Astrocyte of the spinal cord (primary cell): Measurements from ENCODE around the gene IGF2BP3.

Experiments
- DNase-seq: peaks from one replicate; pipeline ENCODE4 v3.0.0; 2011; ENCODE audit warnings: low read depth, low spot score
- H3K4me3 ChIP-seq: 2 replicates; pipeline ENCODE4 v1.5.1; 2011; ENCODE audit warnings: low read depth, mild to moderate bottlenecking, low read length, moderate library complexity
- CTCF ChIP-seq: IDR thresholded peaks from 2 replicates; pipeline ENCODE4 v1.5.1; 2012; ENCODE audit warnings: low read depth, mild to moderate bottlenecking, low read length, inconsistent platforms
- in situ Hi-C: cut with HindIII; loops from 2 replicates; pipeline ENCODE4 v1.10.0; 2017; ENCODE audit warnings: low sequenced_read_pairs

IGF2BP3 gene

GRCh38 chr7:23347682-23348180 is 122.6 kb downstream of the IGF2BP3 start:
- DNase-seq: peak; percentile 86
- TF ChIP-seq CTCF: peak; percentile 0
- H3K4me3 ChIP-seq: peak overlapping the region; percentile 30
- in situ Hi-C loops: no loop called here

- TF ChIP-seq CTCF: no peak
- H3K4me3 ChIP-seq: peak overlapping the region; percentile 30
- in situ Hi-C loops: no loop called here
- no peak for DNase-seq
These were observed 123.1 kb downstream of the IGF2BP3 start for GRCh38 chr7:23347033-23347681.

GRCh38 chr7:23346316-23346715 is 124.0 kb downstream of the IGF2BP3 start:
- in situ Hi-C loops: no loop called here
- no peak for TF ChIP-seq CTCF
- no peak for DNase-seq
- no peak overlapping the region for H3K4me3 ChIP-seq

GRCh38 chr7:23345601-23346000 is 124.7 kb downstream of the IGF2BP3 start:
- no peak for TF ChIP-seq CTCF
- no peak overlapping the region for H3K4me3 ChIP-seq
- no peak for DNase-seq

GRCh38 chr7:23343806-23344475 is 126.3 kb downstream of the IGF2BP3 start:
- in situ Hi-C loops: no loop called here
- TF ChIP-seq CTCF: no peak
- no peak overlapping the region for H3K4me3 ChIP-seq
- DNase-seq: peak; percentile 73

More at GRCh38 chr7:23345601-23346000, 124.7 kb downstream of the IGF2BP3 start:
- in situ Hi-C loops: no loop called here

- in situ Hi-C loops: no loop called here
- TF ChIP-seq CTCF: no peak
- H3K4me3 ChIP-seq: no peak overlapping the region
- no peak for DNase-seq
These were observed 127.2 kb downstream of the IGF2BP3 start for GRCh38 chr7:23343102-23343501.
